NT2/D1 (cell line): Measurements from ENCODE around the gene CELF4.

Experiments used
- SUZ12 ChIP-seq: IDR thresholded peaks from 2 replicates; pipeline ENCODE4 v1.6.1; 2011; ENCODE audit not compliant: insufficient read length, insufficient read depth; ENCODE audit errors: extremely low read depth
- YY1 ChIP-seq: IDR thresholded peaks from 2 replicates; pipeline ENCODE4 v1.6.1; 2011; ENCODE audit not compliant: insufficient read length, insufficient read depth
- ZNF274 ChIP-seq: IDR thresholded peaks from 2 replicates; pipeline ENCODE4 v1.6.1; 2011; ENCODE audit warnings: mild to moderate bottlenecking, low read depth, low read length

DNA sequence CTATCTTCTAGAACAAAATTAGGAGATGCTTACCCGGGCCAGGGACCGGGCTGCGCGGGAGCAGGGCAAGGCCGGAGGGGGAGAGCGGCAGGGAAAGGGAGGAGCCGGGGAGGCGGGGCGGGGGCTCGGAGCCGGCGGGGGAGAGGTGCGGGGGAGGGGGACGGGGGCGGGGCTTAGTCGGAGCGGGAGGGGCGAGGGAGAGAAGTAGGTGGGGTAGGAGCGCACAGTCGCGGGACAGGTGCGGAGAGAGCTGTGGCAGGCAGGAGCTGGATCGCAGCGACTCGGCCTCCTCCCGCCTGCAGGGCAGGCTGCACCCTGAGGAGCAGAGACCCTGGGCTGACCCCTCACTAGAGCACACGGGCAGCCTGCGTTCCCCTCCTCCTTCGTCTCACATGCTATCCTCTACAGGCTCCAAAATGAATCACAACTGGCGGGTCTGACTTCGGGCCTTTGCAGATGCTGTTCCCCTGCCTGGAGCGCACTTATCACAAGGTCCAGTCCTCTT, 290.3 kb downstream of the CELF4 start:
- TF ChIP-seq ZNF274 (no peak), YY1 (no peak), SUZ12 (no peak)
